Suprapubic skin (tissue), 4 donors: ENCODE results near the gene PDK1. TPM values are rescaled to one million over a fixed set of nuclear protein-coding genes. Genes with fewer than 3 reads are reported as not detected.

Experiments
- DNase-seq, 2 donors: peaks; one replicate each; pipeline ENCODE4 v3.0.0-alpha.2; 2019; ENCODE audit warnings: low spot score in 2 of 2
- H3K27ac ChIP-seq: fragments of 200-600 bp; sonication (generic); one replicate; pipeline ENCODE4 v1.5.1; 2019
- H3K27me3 ChIP-seq: fragments of 200-600 bp; sonication (generic); one replicate; pipeline ENCODE4 v1.5.1; 2019
- H3K36me3 ChIP-seq: fragments of 200-600 bp; sonication (generic); one replicate; pipeline ENCODE4 v1.5.1; 2019
- H3K4me1 ChIP-seq: fragments of 200-600 bp; sonication (generic); one replicate; pipeline ENCODE4 v1.5.1; 2019
- H3K4me3 ChIP-seq: fragments of 200-600 bp; sonication (generic); one replicate; pipeline ENCODE4 v1.5.1; 2019; ENCODE audit warnings: mild to moderate bottlenecking
- H3K9me3 ChIP-seq: fragments of 200-600 bp; sonication (generic); one replicate; pipeline ENCODE4 v1.5.1; 2019
- CTCF ChIP-seq, 2 donors: fragments of 200-600 bp in 1 of 2; fragments of 450-650 bp in 1 of 2; sonication (generic) in 1 of 2; IDR thresholded peaks; one replicate each; pipeline ENCODE4 v1.5.1; 2016 to 2019; ENCODE audit warnings: antibody characterized with exemption in 2 of 2, mild to moderate bottlenecking in 1 of 2, moderate library complexity in 1 of 2
- EP300 ChIP-seq: sonication (generic); formaldehyde crosslinking; IDR thresholded peaks from one replicate; pipeline ENCODE4 v1.6.1; 2017; ENCODE audit warnings: antibody characterized with exemption
- POLR2A ChIP-seq, 2 donors: fragments of 450-650 bp; IDR thresholded peaks; one replicate each; pipeline ENCODE4 v1.6.1; 2017; ENCODE audit warnings: antibody characterized with exemption in 2 of 2, mild to moderate bottlenecking in 2 of 2, moderate library complexity in 2 of 2
- POLR2AphosphoS5 ChIP-seq, 3 donors: sonication (generic); formaldehyde crosslinking; IDR thresholded peaks; one replicate each; pipeline ENCODE4 v1.6.1; 2017; ENCODE audit warnings: antibody characterized with exemption in 3 of 3
- WGBS: methylation state at CpG from one replicate; pipeline ENCODE4 v1.1.5; 2018; 5-methylcytosine and 5-hydroxymethylcytosine counted together
- total RNA-seq, 4 donors: library from RNA; depleted of rRNA; stranded (reverse); fragments of >200 nt; gene quantifications; one replicate each; pipeline ENCODE4 v1.1.0, GENCODE V29; 2016

PDK1 gene
- total RNA-seq, 4 donors from 2014 or later, result 35.2 to 151 (median 66.5) TPM

GRCh38 chr2:172609488-172609887 lies 53.6 kb downstream of the PDK1 start:
- H3K27ac ChIP-seq, result no peak overlapping the region
- H3K4me3 ChIP-seq, result no peak overlapping the region
- H3K36me3 ChIP-seq, result peaks cover 24% of the 10 kb centered on the region
- H3K27me3 ChIP-seq, result no peaks in the 10 kb centered on the region
- TF ChIP-seq EP300 (no peak), POLR2A (IDR thresholded peaks at IDR 0.05) (no peak), CTCF (IDR thresholded peaks at IDR 0.05) (no peak), POLR2AphosphoS5 (IDR thresholded peaks at IDR 0.05) (no peak)
- WGBS, result 91% methylated on average over 5 of the region's 5 CpGs
- no peaks in the 10 kb centered on the region for H3K9me3 ChIP-seq
- no peaks in the 10 kb centered on the region for H3K4me1 ChIP-seq
- DNase-seq, result no peak

GRCh38 chr2:172612051-172612450 lies 56.2 kb downstream of the PDK1 start:
- H3K9me3 ChIP-seq, result no peaks in the 10 kb centered on the region
- H3K27me3 ChIP-seq, result no peaks in the 10 kb centered on the region
- no peak for DNase-seq
- no peak overlapping the region for H3K4me3 ChIP-seq
- 90% methylated on average over 4 of the region's 4 CpGs for WGBS
- H3K27ac ChIP-seq, result no peak overlapping the region
- TF ChIP-seq POLR2AphosphoS5 (IDR thresholded peaks at IDR 0.05), result no peak
- TF ChIP-seq POLR2A (IDR thresholded peaks at IDR 0.05), result no peak
- no peak for TF ChIP-seq CTCF (IDR thresholded peaks at IDR 0.05)
- no peak for TF ChIP-seq EP300
- no peaks in the 10 kb centered on the region for H3K4me1 ChIP-seq
- H3K36me3 ChIP-seq, result peaks cover 14% of the 10 kb centered on the region

- WGBS, result 65% methylated on average over 4 of the region's 4 CpGs
- H3K4me1 ChIP-seq, result no peaks in the 10 kb centered on the region
Measured at GRCh38 chr2:172613040-172613439, 57.1 kb downstream of the PDK1 start.

GRCh38 chr2:172613615-172614231 lies 57.8 kb downstream of the PDK1 start:
- Histone ChIP-seq H3K9me3 (no peaks in the 10 kb centered on the region), H3K4me1 (no peaks in the 10 kb centered on the region), H3K27ac (no peak overlapping the region), H3K27me3 (no peaks in the 10 kb centered on the region), H3K4me3 (no peak overlapping the region), H3K36me3 (peaks cover 14% of the 10 kb centered on the region)
- TF ChIP-seq POLR2AphosphoS5 (IDR thresholded peaks at IDR 0.05) (no peak), POLR2A (IDR thresholded peaks at IDR 0.05) (no peak)
- no CpG with 5 or more reads among the region's 10 CpGs for WGBS
- DNase-seq, result no peak

More at GRCh38 chr2:172613040-172613439, 57.1 kb downstream of the PDK1 start:
- Histone ChIP-seq H3K27ac (no peak overlapping the region), H3K4me3 (no peak overlapping the region), H3K27me3 (no peaks in the 10 kb centered on the region), H3K36me3 (peaks cover 14% of the 10 kb centered on the region), H3K9me3 (no peaks in the 10 kb centered on the region)
- no peak for DNase-seq
- TF ChIP-seq POLR2AphosphoS5 (IDR thresholded peaks at IDR 0.05) (no peak), EP300 (no peak), POLR2A (IDR thresholded peaks at IDR 0.05) (no peak), CTCF (IDR thresholded peaks at IDR 0.05) (no peak)

- Histone ChIP-seq H3K36me3 (peaks cover 9% of the 10 kb centered on the region), H3K27ac (no peak overlapping the region), H3K4me3 (no peak overlapping the region), H3K4me1 (no peaks in the 10 kb centered on the region), H3K9me3 (no peaks in the 10 kb centered on the region), H3K27me3 (no peaks in the 10 kb centered on the region)
- DNase-seq, result no peak
- no peak for TF ChIP-seq CTCF (IDR thresholded peaks at IDR 0.05)
- TF ChIP-seq POLR2AphosphoS5 (IDR thresholded peaks at IDR 0.05), result no peak
- no peak for TF ChIP-seq EP300
- no peak for TF ChIP-seq POLR2A (IDR thresholded peaks at IDR 0.05)
- 85% methylated on average over 6 of the region's 6 CpGs for WGBS
Measured at GRCh38 chr2:172614932-172615331, 59.0 kb downstream of the PDK1 start.
